ENCODE results near the gene ENAM. TPM values are rescaled to one million over a fixed set of nuclear protein-coding genes. Genes with fewer than 3 reads are reported as not detected.

The ENAM gene
- total and polyA plus RNA-seq, 9 of the 15 experiments (the other 6 are each of a cell fraction or from before 2014, with no cell fraction given), result 0.04 to 0.09 (median 0.04) TPM; not detected in 6

GRCh38 chr4:70654605-70655011 lies 26.1 kb downstream of the ENAM start (continued):
- TF ChIP-seq ZBTB26 (CRISPR knock-in tag; IDR thresholded peaks at IDR 0.05) (no peak), CHAMP1 (IDR thresholded peaks at IDR 0.05) (peak; percentile 64), TRIM25 (IDR thresholded peaks at IDR 0.05; ENCODE audit: borderline replicate concordance) (no peak), TEAD2 (tag; IDR thresholded peaks at IDR 0.05) (no peak), CTBP1 (IDR thresholded peaks at IDR 0.05; ENCODE audit: borderline replicate concordance) (peak; percentile 30; the same call in 1 of the 2 replicates), ETV6 (IDR thresholded peaks at IDR 0.05; ENCODE audit: borderline replicate concordance in 1 of 2, low read depth in 2 of 2, low read length in 1 of 2) (peak in 1 of 2 experiments; percentile 37; a peak in 1 of 4 replicates), ETV6 (CRISPR knock-in tag; IDR thresholded peaks at IDR 0.05; ENCODE audit: borderline replicate concordance) (no peak), KAT2B (IDR thresholded peaks at IDR 0.05; ENCODE audit: low read depth, low read length) (no peak), NFE2L1 (tag; IDR thresholded peaks at IDR 0.05; ENCODE audit: borderline replicate concordance, low read depth) (no peak), KDM4B (IDR thresholded peaks at IDR 0.05; ENCODE audit: borderline replicate concordance in 2 of 2, low read depth in 1 of 2) (no peak), SMC3 (conservative IDR thresholded peaks at IDR 0.05; ENCODE audit: insufficient read depth, low read depth, low read length) (no peak), ZNF79 (CRISPR knock-in tag; IDR thresholded peaks at IDR 0.05; ENCODE audit: low read depth) (no peak)

Measured in K562 (cell line).